ENCODE data around the gene NR1I3. TPM values are rescaled to one million over a fixed set of nuclear protein-coding genes. Genes with fewer than 3 reads are reported as not detected.

Gene NR1I3
- total RNA-seq, 1 donor from 2014 or later: not detected

- no peaks in the 10 kb centered on the region for H3K27me3 ChIP-seq
- Mint-ChIP-seq H3K9me3 (no peaks in the 10 kb centered on the region), H3K27ac (peak overlapping the region; percentile 90), H3K4me1 (peaks cover 58% of the 10 kb centered on the region), H3K27me3 (ENCODE audit: insufficient read depth, low read depth) (peaks cover 7% of the 10 kb centered on the region), H3K4me3 (peak overlapping the region; percentile 62), H3K36me3 (no peaks in the 10 kb centered on the region)
- H3K27ac ChIP-seq: peak overlapping the region; percentile 5
- peak overlapping the region; percentile 0 for H3K9ac ChIP-seq
- DNase-seq (ENCODE audit: low spot score): peak; percentile 71
- no peaks in the 10 kb centered on the region for H3K36me3 ChIP-seq
- H3K4me2 ChIP-seq: peak overlapping the region; percentile 83
- no peak overlapping the region for H2AFZ ChIP-seq (replicated peaks)
- peaks cover 42% of the 10 kb centered on the region for H3F3A ChIP-seq (ENCODE audit: low read depth)
- no peaks in the 10 kb centered on the region for H3K9me3 ChIP-seq (ENCODE audit: low read depth)
- H3K4me1 ChIP-seq: peaks cover 57% of the 10 kb centered on the region
- no peaks in the 10 kb centered on the region for H3K79me2 ChIP-seq (ENCODE audit: low read depth)
- peak overlapping the region; percentile 11 for H3K4me3 ChIP-seq
- no peak for TF ChIP-seq EZH2 (IDR thresholded peaks at IDR 0.05)
- TF ChIP-seq CTCF (IDR thresholded peaks at IDR 0.05): no peak
- no peak for TF ChIP-seq EZH2phosphoT487 (IDR thresholded peaks at IDR 0.05)
- H4K20me1 ChIP-seq (ENCODE audit: low read depth): no peaks in the 10 kb centered on the region
These were observed 41.2 kb downstream of the NR1I3 start for GRCh38 chr1:161196521-161197451.

- Histone ChIP-seq H4K20me1 (ENCODE audit: low read depth) (no peaks in the 10 kb centered on the region), H3K4me1 (peaks cover 50% of the 10 kb centered on the region), H3K4me3 (no peak overlapping the region), H3K9me3 (ENCODE audit: low read depth) (no peaks in the 10 kb centered on the region), H3F3A (ENCODE audit: low read depth) (peaks cover 36% of the 10 kb centered on the region), H3K4me2 (no peak overlapping the region), H3K36me3 (no peaks in the 10 kb centered on the region), H2AFZ (replicated peaks) (no peak overlapping the region), H3K79me2 (ENCODE audit: low read depth) (no peaks in the 10 kb centered on the region), H3K27me3 (no peaks in the 10 kb centered on the region), H3K27ac (no peak overlapping the region), H3K9ac (no peak overlapping the region)
- no peak for DNase-seq (ENCODE audit: low spot score)
- Mint-ChIP-seq H3K27me3 (ENCODE audit: insufficient read depth, low read depth) (peaks cover 8% of the 10 kb centered on the region), H3K9me3 (no peaks in the 10 kb centered on the region), H3K27ac (peak overlapping the region; percentile 10), H3K4me1 (peaks cover 55% of the 10 kb centered on the region), H3K36me3 (no peaks in the 10 kb centered on the region), H3K4me3 (peak overlapping the region; percentile 27)
- TF ChIP-seq CTCF (IDR thresholded peaks at IDR 0.05): no peak
- no peak for TF ChIP-seq EZH2 (IDR thresholded peaks at IDR 0.05)
- TF ChIP-seq EZH2phosphoT487 (IDR thresholded peaks at IDR 0.05): no peak
These were observed 41.9 kb downstream of the NR1I3 start for GRCh38 chr1:161196111-161196510.

- Mint-ChIP-seq H3K27ac (no peak overlapping the region), H3K4me1 (peaks cover 48% of the 10 kb centered on the region)
These were observed 42.8 kb downstream of the NR1I3 start for GRCh38 chr1:161195171-161195570.

More at GRCh38 chr1:161195171-161195570, 42.8 kb downstream of the NR1I3 start:
- Histone ChIP-seq H3K4me3 (no peak overlapping the region), H2AFZ (replicated peaks) (no peak overlapping the region), H3F3A (ENCODE audit: low read depth) (peaks cover 27% of the 10 kb centered on the region), H3K9me3 (ENCODE audit: low read depth) (no peaks in the 10 kb centered on the region), H4K20me1 (ENCODE audit: low read depth) (no peaks in the 10 kb centered on the region), H3K4me2 (no peak overlapping the region), H3K4me1 (peaks cover 41% of the 10 kb centered on the region), H3K9ac (no peak overlapping the region), H3K27ac (no peak overlapping the region), H3K79me2 (ENCODE audit: low read depth) (no peaks in the 10 kb centered on the region), H3K27me3 (no peaks in the 10 kb centered on the region), H3K36me3 (no peaks in the 10 kb centered on the region)
- Mint-ChIP-seq H3K27me3 (ENCODE audit: insufficient read depth, low read depth) (peaks cover 8% of the 10 kb centered on the region), H3K36me3 (no peaks in the 10 kb centered on the region), H3K9me3 (no peaks in the 10 kb centered on the region), H3K4me3 (no peak overlapping the region)
- no peak for DNase-seq (ENCODE audit: low spot score)
- TF ChIP-seq CTCF (IDR thresholded peaks at IDR 0.05): no peak
- no peak for TF ChIP-seq EZH2 (IDR thresholded peaks at IDR 0.05)
- TF ChIP-seq EZH2phosphoT487 (IDR thresholded peaks at IDR 0.05): no peak

Measured in neural progenitor cell (in vitro differentiated cells).